HG03135 (cell line): Measurements from ENCODE around the gene ZNF407.
"Not testable (repeated sequence)": the region's sequence is repeated elsewhere in the genome, so short reads cannot be mapped to it uniquely, and the experiment has no call there.

Source experiments
- ATAC-seq: cut with Tn5 transposase; IDR thresholded peaks from one replicate; pipeline ENCODE4 v1.9.1; 2021; ENCODE audit warnings: mild to moderate bottlenecking, moderate library complexity; ENCODE audit not compliant: unreplicated experiment

ZNF407 gene

GRCh38 chr18:75081486-75081885, 483.8 kb downstream of the ZNF407 start:
- no peak for ATAC-seq

GRCh38 chr18:75083131-75083530, 485.5 kb downstream of the ZNF407 start:
- ATAC-seq = no peak

GRCh38 chr18:75083761-75084160, 486.1 kb downstream of the ZNF407 start:
- no peak for ATAC-seq

GRCh38 chr18:75085676-75086075, 488.0 kb downstream of the ZNF407 start:
- ATAC-seq = not testable (repeated sequence)

GRCh38 chr18:75086494-75087034, 488.9 kb downstream of the ZNF407 start:
- ATAC-seq = no peak

GRCh38 chr18:75087119-75088020, 489.7 kb downstream of the ZNF407 start:
- ATAC-seq = no peak

- no peak for ATAC-seq
Measured at GRCh38 chr18:75088021-75088506, 490.4 kb downstream of the ZNF407 start.

GRCh38 chr18:75088622-75089211, 491.0 kb downstream of the ZNF407 start:
- ATAC-seq = no peak

- ATAC-seq = no peak
Measured at GRCh38 chr18:75089748-75090327, 492.2 kb downstream of the ZNF407 start.

- ATAC-seq = no peak
Measured at GRCh38 chr18:75090336-75090735, 492.7 kb downstream of the ZNF407 start.

- ATAC-seq = no peak
Measured at GRCh38 chr18:75097491-75098225, 500.0 kb downstream of the ZNF407 start.

- no peak for ATAC-seq
Measured at GRCh38 chr18:75100832-75101630, 503.4 kb downstream of the ZNF407 start.

- no peak for ATAC-seq
Measured at GRCh38 chr18:75101916-75102315, 504.2 kb downstream of the ZNF407 start.

GRCh38 chr18:75104029-75104428, 506.4 kb downstream of the ZNF407 start:
- ATAC-seq = not testable (repeated sequence)

- no peak for ATAC-seq
Measured at GRCh38 chr18:75104483-75104882, 506.8 kb downstream of the ZNF407 start.

- no peak for ATAC-seq
Measured at GRCh38 chr18:75105551-75106254, 508.0 kb downstream of the ZNF407 start.

GRCh38 chr18:75106746-75107145, 509.1 kb downstream of the ZNF407 start:
- no peak for ATAC-seq

- no peak for ATAC-seq
Measured at GRCh38 chr18:75107196-75107930, 509.7 kb downstream of the ZNF407 start.

- ATAC-seq = no peak
Measured at GRCh38 chr18:75107931-75108276, 510.2 kb downstream of the ZNF407 start.
